HL-60 (cell line): ENCODE measurements around the gene KLC1.

Experiments
- GABPA ChIP-seq: IDR thresholded peaks from 2 replicates; pipeline ENCODE4 v1.6.1; 2012; ENCODE audit warnings: low read depth
- POLR2AphosphoS5 ChIP-seq: IDR thresholded peaks from 2 replicates; pipeline ENCODE4 v1.6.1; 2012; ENCODE audit warnings: low read depth
- SPI1 ChIP-seq: IDR thresholded peaks from 2 replicates; pipeline ENCODE4 v1.6.1; 2012; ENCODE audit warnings: low read depth, mild to moderate bottlenecking, borderline replicate concordance
- TF ChIP-seq, protein P1 (sequence below): IDR thresholded peaks from one replicate; pipeline ENCODE4 v1.5.1; 2011; ENCODE audit warnings: low read length, control low read depth, inconsistent platforms; ENCODE audit not compliant: insufficient read depth
- TF ChIP-seq, protein P2 (sequence below): IDR thresholded peaks from 2 replicates; pipeline ENCODE4 v1.6.1; 2012; ENCODE audit warnings: low read depth; ENCODE audit not compliant: insufficient replicate concordance

DNA sequence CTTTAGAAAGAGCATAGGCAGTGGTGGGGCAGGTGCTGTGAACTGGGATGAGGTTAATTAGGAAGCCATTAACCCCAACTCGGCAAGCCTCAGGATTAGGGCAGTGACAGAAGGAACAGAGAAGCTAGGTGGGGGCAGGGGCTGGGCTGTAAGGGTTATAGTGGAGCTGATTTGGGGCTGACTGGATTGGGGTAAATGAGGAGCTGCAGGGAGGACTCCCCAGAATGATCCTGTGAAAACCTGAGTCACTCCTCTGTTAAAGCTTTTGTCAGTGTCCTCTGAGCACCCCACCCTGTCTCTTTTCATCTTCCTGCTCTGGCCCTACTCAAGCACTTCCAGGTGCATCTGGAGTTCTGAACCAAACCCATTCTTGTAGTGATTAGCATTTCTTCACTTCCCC lies 4.4 kb downstream of the KLC1 start:
- TF ChIP-seq POLR2AphosphoS5 (no peak), SPI1 (no peak), GABPA (no peak)
- TF ChIP-seq, protein P1, sequence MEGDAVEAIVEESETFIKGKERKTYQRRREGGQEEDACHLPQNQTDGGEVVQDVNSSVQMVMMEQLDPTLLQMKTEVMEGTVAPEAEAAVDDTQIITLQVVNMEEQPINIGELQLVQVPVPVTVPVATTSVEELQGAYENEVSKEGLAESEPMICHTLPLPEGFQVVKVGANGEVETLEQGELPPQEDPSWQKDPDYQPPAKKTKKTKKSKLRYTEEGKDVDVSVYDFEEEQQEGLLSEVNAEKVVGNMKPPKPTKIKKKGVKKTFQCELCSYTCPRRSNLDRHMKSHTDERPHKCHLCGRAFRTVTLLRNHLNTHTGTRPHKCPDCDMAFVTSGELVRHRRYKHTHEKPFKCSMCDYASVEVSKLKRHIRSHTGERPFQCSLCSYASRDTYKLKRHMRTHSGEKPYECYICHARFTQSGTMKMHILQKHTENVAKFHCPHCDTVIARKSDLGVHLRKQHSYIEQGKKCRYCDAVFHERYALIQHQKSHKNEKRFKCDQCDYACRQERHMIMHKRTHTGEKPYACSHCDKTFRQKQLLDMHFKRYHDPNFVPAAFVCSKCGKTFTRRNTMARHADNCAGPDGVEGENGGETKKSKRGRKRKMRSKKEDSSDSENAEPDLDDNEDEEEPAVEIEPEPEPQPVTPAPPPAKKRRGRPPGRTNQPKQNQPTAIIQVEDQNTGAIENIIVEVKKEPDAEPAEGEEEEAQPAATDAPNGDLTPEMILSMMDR: no peak
- TF ChIP-seq, protein P2, sequence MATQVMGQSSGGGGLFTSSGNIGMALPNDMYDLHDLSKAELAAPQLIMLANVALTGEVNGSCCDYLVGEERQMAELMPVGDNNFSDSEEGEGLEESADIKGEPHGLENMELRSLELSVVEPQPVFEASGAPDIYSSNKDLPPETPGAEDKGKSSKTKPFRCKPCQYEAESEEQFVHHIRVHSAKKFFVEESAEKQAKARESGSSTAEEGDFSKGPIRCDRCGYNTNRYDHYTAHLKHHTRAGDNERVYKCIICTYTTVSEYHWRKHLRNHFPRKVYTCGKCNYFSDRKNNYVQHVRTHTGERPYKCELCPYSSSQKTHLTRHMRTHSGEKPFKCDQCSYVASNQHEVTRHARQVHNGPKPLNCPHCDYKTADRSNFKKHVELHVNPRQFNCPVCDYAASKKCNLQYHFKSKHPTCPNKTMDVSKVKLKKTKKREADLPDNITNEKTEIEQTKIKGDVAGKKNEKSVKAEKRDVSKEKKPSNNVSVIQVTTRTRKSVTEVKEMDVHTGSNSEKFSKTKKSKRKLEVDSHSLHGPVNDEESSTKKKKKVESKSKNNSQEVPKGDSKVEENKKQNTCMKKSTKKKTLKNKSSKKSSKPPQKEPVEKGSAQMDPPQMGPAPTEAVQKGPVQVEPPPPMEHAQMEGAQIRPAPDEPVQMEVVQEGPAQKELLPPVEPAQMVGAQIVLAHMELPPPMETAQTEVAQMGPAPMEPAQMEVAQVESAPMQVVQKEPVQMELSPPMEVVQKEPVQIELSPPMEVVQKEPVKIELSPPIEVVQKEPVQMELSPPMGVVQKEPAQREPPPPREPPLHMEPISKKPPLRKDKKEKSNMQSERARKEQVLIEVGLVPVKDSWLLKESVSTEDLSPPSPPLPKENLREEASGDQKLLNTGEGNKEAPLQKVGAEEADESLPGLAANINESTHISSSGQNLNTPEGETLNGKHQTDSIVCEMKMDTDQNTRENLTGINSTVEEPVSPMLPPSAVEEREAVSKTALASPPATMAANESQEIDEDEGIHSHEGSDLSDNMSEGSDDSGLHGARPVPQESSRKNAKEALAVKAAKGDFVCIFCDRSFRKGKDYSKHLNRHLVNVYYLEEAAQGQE: no peak
